IPS-18a (cell line): Measurements from ENCODE around the gene NDUFS2.

Experiments
- H3K27ac ChIP-seq: one replicate; pipeline ENCODE4 v1.5.1; 2013; ENCODE audit warnings: low read length
- H3K27me3 ChIP-seq: one replicate; pipeline ENCODE4 v1.6.1; 2013; ENCODE audit warnings: mild to moderate bottlenecking, low read length; ENCODE audit not compliant: control insufficient read depth, insufficient read depth
- H3K36me3 ChIP-seq: one replicate; pipeline ENCODE4 v1.6.1; 2013; ENCODE audit warnings: low read depth, low read length; ENCODE audit not compliant: control insufficient read depth
- H3K4me1 ChIP-seq: one replicate; pipeline ENCODE4 v1.6.1; 2013; ENCODE audit warnings: low read depth, low read length; ENCODE audit not compliant: control insufficient read depth
- H3K4me3 ChIP-seq: one replicate; pipeline ENCODE4 v1.5.1; 2013; ENCODE audit warnings: low read length
- H3K9ac ChIP-seq: one replicate; pipeline ENCODE4 v1.6.1; 2013; ENCODE audit warnings: mild to moderate bottlenecking, low read length, moderate library complexity
- H3K9me3 ChIP-seq: one replicate; pipeline ENCODE4 v1.6.1; 2013; ENCODE audit warnings: low read depth, low read length; ENCODE audit not compliant: control insufficient read depth

NDUFS2 gene

GRCh38 chr1:161260376-161261260 lies 58.5 kb downstream of the NDUFS2 start:
- no peak overlapping the region for H3K4me3 ChIP-seq
- no peak overlapping the region for H3K27ac ChIP-seq
- peaks cover 4% of the 10 kb centered on the region for H3K4me1 ChIP-seq
- no peak overlapping the region for H3K9ac ChIP-seq
- peaks cover 3% of the 10 kb centered on the region for H3K9me3 ChIP-seq
- no peaks in the 10 kb centered on the region for H3K36me3 ChIP-seq
- peaks cover 50% of the 10 kb centered on the region for H3K27me3 ChIP-seq

GRCh38 chr1:161261261-161262235 lies 59.4 kb downstream of the NDUFS2 start:
- Histone ChIP-seq H3K4me1 (peaks cover 10% of the 10 kb centered on the region), H3K27me3 (peaks cover 50% of the 10 kb centered on the region), H3K9ac (no peak overlapping the region), H3K27ac (no peak overlapping the region), H3K9me3 (peaks cover 3% of the 10 kb centered on the region), H3K4me3 (no peak overlapping the region), H3K36me3 (no peaks in the 10 kb centered on the region)
